Skeletal muscle tissue (tissue), 4 donors: ENCODE results near the gene PHGDH. TPM values are rescaled to one million over a fixed set of nuclear protein-coding genes. Genes with fewer than 3 reads are reported as not detected.

Experiments
- H3K27ac ChIP-seq: one replicate; pipeline ENCODE4 v1.7.0; 2013; ENCODE audit warnings: mild to moderate bottlenecking, low read depth, low read length, inconsistent platforms
- H3K27me3 ChIP-seq, 3 donors: one replicate each; pipeline ENCODE4 v1.7.0; 2013; ENCODE audit warnings: low read length in 3 of 3; ENCODE audit not compliant: control insufficient read depth in 3 of 3, insufficient read depth in 3 of 3
- H3K36me3 ChIP-seq, 3 donors: one replicate each; pipeline ENCODE4 v1.7.0; 2013; ENCODE audit warnings: low read length in 3 of 3; ENCODE audit not compliant: control insufficient read depth in 3 of 3, insufficient read depth in 3 of 3
- H3K4me1 ChIP-seq, 3 donors: one replicate each; pipeline ENCODE4 v1.7.0; 2013; ENCODE audit warnings: low read length in 3 of 3, mild to moderate bottlenecking in 3 of 3; ENCODE audit not compliant: control insufficient read depth in 3 of 3, insufficient read depth in 3 of 3
- H3K4me3 ChIP-seq, 3 donors: one replicate each; pipeline ENCODE4 v1.7.0; 2013; ENCODE audit warnings: low read length in 3 of 3
- H3K9ac ChIP-seq, 3 donors: one replicate each; pipeline ENCODE4 v1.7.0; 2013; ENCODE audit warnings: low read length in 3 of 3, mild to moderate bottlenecking in 3 of 3, moderate library complexity in 2 of 3, low read depth in 1 of 3
- H3K9me3 ChIP-seq, 3 donors: one replicate each; pipeline ENCODE4 v1.7.0; 2013; ENCODE audit warnings: low read length in 3 of 3; ENCODE audit not compliant: control insufficient read depth in 3 of 3
- total RNA-seq: library from RNA; depleted of rRNA; stranded (reverse); fragments of >200 nt; gene quantifications from one replicate; pipeline ENCODE4 v1.2.3, GENCODE V29; 2014
- donor health status: Osteomylitis.

PHGDH gene
- total RNA-seq, 1 donor from 2014 or later: 50.1 TPM

- Histone ChIP-seq H3K27me3 (no peaks in the 10 kb centered on the region), H3K4me3 (no peak overlapping the region), H3K9ac (no peak overlapping the region), H3K4me1 (peaks cover 9 to 27% (median 16%) of the 10 kb centered on the region in 3 donors), H3K36me3 (no peaks in the 10 kb centered on the region), H3K27ac (no peak overlapping the region), H3K9me3 (no peaks in the 10 kb centered on the region)
Observed at GRCh38 chr1:119744598-119744942, 32.8 kb downstream of the PHGDH start.

- Histone ChIP-seq H3K27me3 (no peaks in the 10 kb centered on the region), H3K27ac (no peak overlapping the region), H3K4me1 (peaks cover 9 to 27% (median 16%) of the 10 kb centered on the region in 3 donors), H3K4me3 (no peak overlapping the region), H3K36me3 (no peaks in the 10 kb centered on the region), H3K9ac (no peak overlapping the region), H3K9me3 (no peaks in the 10 kb centered on the region)
Observed at GRCh38 chr1:119745034-119745433, 33.3 kb downstream of the PHGDH start.

- Histone ChIP-seq H3K9me3 (no peaks in the 10 kb centered on the region), H3K27ac (no peak overlapping the region), H3K9ac (no peak overlapping the region), H3K36me3 (no peaks in the 10 kb centered on the region), H3K4me3 (no peak overlapping the region), H3K4me1 (peaks cover 8 to 19% (median 13%) of the 10 kb centered on the region in 3 donors), H3K27me3 (no peaks in the 10 kb centered on the region)
Observed at GRCh38 chr1:119747451-119747850, 35.7 kb downstream of the PHGDH start.

- Histone ChIP-seq H3K27me3 (no peaks in the 10 kb centered on the region), H3K4me3 (no peak overlapping the region), H3K9ac (no peak overlapping the region), H3K9me3 (no peaks in the 10 kb centered on the region), H3K27ac (no peak overlapping the region), H3K4me1 (peaks cover 2 to 13% (median 8%) of the 10 kb centered on the region in 3 donors), H3K36me3 (no peaks in the 10 kb centered on the region)
Observed at GRCh38 chr1:119748040-119748439, 36.3 kb downstream of the PHGDH start.

- H3K4me3 ChIP-seq: no peak overlapping the region
Observed at GRCh38 chr1:119752592-119752991, 40.9 kb downstream of the PHGDH start.

GRCh38 chr1:119758584-119758983 is 46.9 kb downstream of the PHGDH start:
- Histone ChIP-seq H3K36me3 (no peaks in the 10 kb centered on the region), H3K9me3 (no peaks in the 10 kb centered on the region), H3K27ac (no peak overlapping the region), H3K9ac (no peak overlapping the region), H3K4me3 (no peak overlapping the region), H3K4me1 (no peaks in the 10 kb centered on the region), H3K27me3 (no peaks in the 10 kb centered on the region)

More at GRCh38 chr1:119752592-119752991, 40.9 kb downstream of the PHGDH start:
- no peaks in the 10 kb centered on the region for H3K27me3 ChIP-seq
- H3K9me3 ChIP-seq: no peaks in the 10 kb centered on the region
- H3K4me1 ChIP-seq: no peaks in the 10 kb centered on the region
- H3K36me3 ChIP-seq: no peaks in the 10 kb centered on the region
- no peak overlapping the region for H3K27ac ChIP-seq
- H3K9ac ChIP-seq: no peak overlapping the region

GRCh38 chr1:119762409-119762808 is 50.7 kb downstream of the PHGDH start:
- H3K4me1 ChIP-seq: no peaks in the 10 kb centered on the region
- no peaks in the 10 kb centered on the region for H3K9me3 ChIP-seq
- no peaks in the 10 kb centered on the region for H3K36me3 ChIP-seq
- H3K27ac ChIP-seq: no peak overlapping the region
- H3K9ac ChIP-seq: no peak overlapping the region
- H3K27me3 ChIP-seq: no peaks in the 10 kb centered on the region
- no peak overlapping the region for H3K4me3 ChIP-seq

GRCh38 chr1:119762953-119763352 is 51.2 kb downstream of the PHGDH start:
- Histone ChIP-seq H3K9me3 (no peaks in the 10 kb centered on the region), H3K4me3 (no peak overlapping the region), H3K36me3 (no peaks in the 10 kb centered on the region), H3K9ac (no peak overlapping the region), H3K27me3 (no peaks in the 10 kb centered on the region), H3K27ac (no peak overlapping the region), H3K4me1 (no peaks in the 10 kb centered on the region)

- Histone ChIP-seq H3K4me3 (no peak overlapping the region), H3K9ac (no peak overlapping the region), H3K27me3 (no peaks in the 10 kb centered on the region), H3K36me3 (no peaks in the 10 kb centered on the region), H3K27ac (no peak overlapping the region), H3K4me1 (no peaks in the 10 kb centered on the region), H3K9me3 (no peaks in the 10 kb centered on the region)
Observed at GRCh38 chr1:119764220-119764619, 52.5 kb downstream of the PHGDH start.

- Histone ChIP-seq H3K27ac (peak overlapping the region; percentile 3), H3K4me3 (no peak overlapping the region), H3K9ac (peak overlapping the region in 1 of 3 donors; percentile 36), H3K27me3 (no peaks in the 10 kb centered on the region), H3K36me3 (no peaks in the 10 kb centered on the region), H3K4me1 (no peaks in the 10 kb centered on the region), H3K9me3 (no peaks in the 10 kb centered on the region)
Observed at GRCh38 chr1:119766374-119766794, 54.6 kb downstream of the PHGDH start.

GRCh38 chr1:119767486-119767885 is 55.8 kb downstream of the PHGDH start:
- Histone ChIP-seq H3K36me3 (no peaks in the 10 kb centered on the region), H3K4me3 (no peak overlapping the region), H3K27me3 (no peaks in the 10 kb centered on the region), H3K4me1 (no peaks in the 10 kb centered on the region), H3K9me3 (no peaks in the 10 kb centered on the region), H3K27ac (no peak overlapping the region), H3K9ac (no peak overlapping the region)
